Liver (tissue), 2 donors: Measurements from ENCODE around the gene CHN1.

Source experiments
- CTCF ChIP-seq: fragments of 150-350 bp; IDR thresholded peaks from 2 replicates; pipeline ENCODE4 v1.5.1; 2017; ENCODE audit warnings: improper control_type of control experiment, low read depth, low read length; ENCODE audit not compliant: missing input control
- MAX ChIP-seq: IDR thresholded peaks from 2 replicates; pipeline ENCODE4 v1.6.1; 2016; ENCODE audit warnings: antibody characterized with exemption
- YY1 ChIP-seq: IDR thresholded peaks from 2 replicates; pipeline ENCODE4 v1.6.1; 2016; ENCODE audit warnings: antibody characterized with exemption, mild to moderate bottlenecking
- donor health status: healthy.

GRCh38 chr2:174791746-174792280 lies 213.4 kb downstream of the CHN1 start:
- no peak for TF ChIP-seq YY1
- TF ChIP-seq CTCF, result no peak
- no peak for TF ChIP-seq MAX
